Stimulated activated CD4-positive, alpha-beta T cell treated with anti-CD3 and anti-CD28 coated beads, TNF-alpha, amount 100 ng/mL, for 1 hour (primary cell): ENCODE measurements around the gene MFF.
"Not testable (repeated sequence)": the region's sequence is repeated elsewhere in the genome, so short reads cannot be mapped to it uniquely, and the experiment has no call there.

ENCODE experiments used
- DNase-seq, 3 donors: peaks; one replicate each; pipeline ENCODE4 v3.0.0-alpha.2; 2020; ENCODE audit warnings: low read depth in 3 of 3, low spot score in 1 of 3

MFF gene

DNA sequence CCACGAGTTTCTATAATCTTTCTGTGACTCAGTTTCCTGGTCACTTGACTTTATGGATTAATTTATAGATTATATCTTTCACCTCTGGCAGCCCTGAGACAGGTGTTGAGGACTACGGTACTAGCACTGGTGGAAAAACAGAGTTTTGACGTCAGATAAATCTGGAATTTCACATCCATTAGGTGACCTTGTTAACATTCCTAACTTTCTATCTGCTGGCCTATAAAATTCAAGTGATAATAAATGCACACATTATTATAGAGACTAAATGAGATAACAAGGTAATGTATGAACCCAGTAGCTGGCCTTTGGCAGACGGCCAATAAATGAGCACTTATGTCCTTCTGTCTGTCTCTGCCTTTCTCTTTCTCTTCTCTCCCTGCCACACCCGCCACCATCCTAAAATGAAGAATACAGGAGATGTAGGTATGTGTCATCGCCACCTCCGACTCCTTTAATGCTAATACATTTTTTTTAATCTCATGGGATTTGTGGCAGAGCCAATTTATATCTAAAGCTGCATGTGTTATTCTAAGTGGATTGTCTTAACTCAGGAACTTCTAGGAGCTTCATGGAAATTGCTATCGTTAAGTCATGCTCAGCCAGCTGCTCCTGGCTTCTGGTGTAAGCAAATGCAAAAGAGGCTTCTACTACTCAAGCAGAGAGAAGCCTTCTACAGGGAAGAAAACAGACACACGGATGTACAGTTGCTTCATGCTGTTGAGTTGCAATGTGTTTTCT, 51.8 kb downstream of the MFF start:
- DNase-seq, result no peak

DNA sequence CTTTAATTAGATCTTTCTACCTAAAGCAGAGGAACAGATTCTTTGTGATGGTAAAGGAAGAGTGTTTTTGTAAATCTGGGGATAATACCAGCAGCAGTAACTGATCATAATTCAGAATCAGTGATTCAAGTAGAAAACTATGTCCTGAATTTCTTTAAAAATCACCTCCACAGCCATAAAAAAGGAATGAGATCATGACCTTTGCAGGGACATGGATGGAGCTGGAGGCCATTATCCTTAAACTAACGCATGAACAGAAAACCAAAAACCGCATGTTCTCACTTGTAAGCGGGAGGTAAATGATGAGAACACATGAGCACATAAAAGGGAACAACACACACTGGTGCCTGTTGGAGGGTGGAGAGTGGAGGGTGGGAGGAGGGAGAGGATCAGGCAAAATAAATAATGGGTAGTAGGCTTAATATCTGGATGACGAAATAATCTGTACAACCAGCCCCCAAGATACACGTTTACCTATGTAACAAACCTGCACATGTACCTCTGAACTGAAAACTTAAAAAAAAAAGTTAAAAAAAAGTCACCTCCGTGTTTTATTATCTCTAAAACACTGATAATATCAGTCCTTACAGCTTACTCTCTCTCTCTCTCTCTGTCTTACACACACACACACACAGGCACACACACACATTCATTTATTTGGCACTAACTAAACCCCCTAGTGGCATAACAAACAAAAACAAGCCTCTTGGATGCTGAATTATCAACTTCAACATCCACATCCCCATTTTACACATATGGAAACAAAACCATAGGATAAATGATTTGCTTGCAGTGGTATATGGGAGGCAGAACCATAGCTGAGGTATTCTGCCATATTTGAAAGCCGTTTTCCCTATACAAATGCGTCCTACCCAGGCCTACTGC, 52.7 kb downstream of the MFF start:
- no peak for DNase-seq

DNA sequence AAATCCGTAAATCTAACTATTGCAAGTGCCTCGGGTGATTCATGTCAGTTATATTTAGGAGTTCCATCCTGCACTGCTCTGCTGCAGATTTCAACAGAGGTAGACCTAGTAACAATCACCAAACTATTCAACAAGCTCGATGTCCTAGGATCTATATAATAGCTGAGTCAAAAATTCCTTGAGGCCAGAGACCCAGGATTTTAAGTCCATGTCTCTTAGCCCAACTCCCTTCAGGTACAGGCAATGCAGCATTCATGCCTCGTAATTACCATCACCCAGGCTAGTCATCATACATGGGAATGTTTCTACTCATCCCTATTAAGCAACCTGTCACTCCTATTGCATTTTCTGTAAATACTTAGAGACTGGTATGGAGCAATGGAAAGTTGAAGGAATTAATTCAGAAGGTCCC, 53.3 kb downstream of the MFF start:
- no peak for DNase-seq

DNA sequence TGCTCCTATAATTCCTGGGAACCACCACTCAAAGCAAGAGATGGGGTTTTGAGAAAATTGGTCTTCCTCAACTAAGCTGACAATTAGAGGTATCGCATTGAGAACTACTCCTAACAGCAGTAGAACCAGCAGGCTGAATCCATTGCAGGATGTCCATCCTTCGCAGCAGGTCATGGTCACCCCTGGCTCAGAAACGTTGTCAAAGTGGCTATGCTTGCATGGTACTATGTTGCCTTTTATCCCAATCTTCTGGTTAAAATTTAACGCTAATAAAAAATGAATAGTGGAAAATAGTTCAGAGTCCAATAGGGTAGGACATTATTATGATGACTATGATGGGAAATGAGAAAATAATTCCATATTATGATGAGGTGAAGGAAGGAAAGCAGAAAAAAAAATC, 54.0 kb downstream of the MFF start, which contains the start of gene TM4SF20:
TSS of gene TM4SF20 (minus strand) at position 212 of the 400 bp plus-strand sequence. CDS start at position 174, 38 bp downstream.
- DNase-seq, result no peak

DNA sequence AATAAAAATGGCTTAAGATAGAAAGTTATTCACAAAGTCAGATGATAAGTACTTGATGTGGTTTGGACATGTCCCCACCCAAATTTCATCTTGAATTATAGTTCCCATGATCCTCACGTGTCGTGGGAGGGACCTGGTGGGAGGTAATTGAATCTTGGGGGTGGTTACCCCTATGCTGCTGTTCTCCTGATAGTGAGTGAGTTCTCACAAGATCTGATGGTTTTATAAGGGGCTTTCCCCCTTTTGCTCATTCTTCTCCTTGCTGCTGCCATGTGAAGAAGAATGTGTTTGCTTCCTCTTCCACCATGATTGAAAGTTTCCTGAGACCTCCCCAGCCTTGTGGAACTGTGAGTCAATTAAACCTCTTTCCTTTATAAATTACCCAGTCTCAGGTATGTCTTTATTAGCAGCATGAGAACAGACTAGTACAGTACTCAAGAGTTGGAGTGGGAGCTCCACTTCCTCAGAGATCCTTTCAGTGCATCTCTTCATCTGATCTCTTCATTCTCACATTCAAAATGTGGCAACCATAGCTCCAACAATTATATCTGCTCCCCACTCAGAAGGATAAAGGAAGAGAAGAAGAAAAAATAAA, 57.3 kb downstream of the MFF start:
- DNase-seq, result not testable (repeated sequence)

DNA sequence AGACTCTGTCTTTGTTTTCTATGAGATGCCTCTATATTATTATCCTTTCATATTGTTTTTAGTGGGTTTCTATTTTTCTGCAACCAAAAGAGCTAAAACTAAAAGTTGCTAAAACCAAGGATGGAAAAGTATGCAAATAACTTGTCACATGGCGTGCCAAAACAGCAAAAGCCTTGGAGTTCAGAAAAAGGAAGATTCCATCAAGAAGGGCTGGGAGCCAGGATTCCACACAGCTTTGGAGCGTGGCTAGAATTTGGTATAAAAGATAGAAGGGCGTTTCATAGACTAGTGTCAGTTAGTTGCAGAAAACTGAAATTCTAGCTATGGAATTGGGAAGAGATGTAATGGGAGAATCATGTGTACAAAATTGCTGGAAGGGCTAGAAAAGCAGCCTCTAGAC, 58.6 kb downstream of the MFF start:
- DNase-seq, result no peak

DNA sequence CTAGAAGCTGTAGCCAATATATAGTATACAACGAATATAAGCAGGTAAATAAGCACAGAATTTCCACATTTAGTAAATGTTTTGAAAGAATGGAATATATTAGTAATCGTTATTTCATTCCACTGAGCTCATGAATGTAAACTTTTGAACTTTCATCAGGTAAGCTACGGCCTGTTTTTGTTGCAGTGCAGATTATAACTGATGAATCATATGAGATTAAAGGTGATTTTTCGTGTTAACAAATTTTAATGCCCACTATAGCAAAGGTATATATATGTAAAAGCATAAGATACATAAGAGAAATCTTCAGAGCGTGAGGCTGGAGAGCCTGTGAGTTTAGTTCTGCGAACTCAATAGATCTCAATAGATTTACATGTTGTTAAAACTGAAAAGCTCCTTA, 61.6 kb downstream of the MFF start:
- DNase-seq, result no peak

DNA sequence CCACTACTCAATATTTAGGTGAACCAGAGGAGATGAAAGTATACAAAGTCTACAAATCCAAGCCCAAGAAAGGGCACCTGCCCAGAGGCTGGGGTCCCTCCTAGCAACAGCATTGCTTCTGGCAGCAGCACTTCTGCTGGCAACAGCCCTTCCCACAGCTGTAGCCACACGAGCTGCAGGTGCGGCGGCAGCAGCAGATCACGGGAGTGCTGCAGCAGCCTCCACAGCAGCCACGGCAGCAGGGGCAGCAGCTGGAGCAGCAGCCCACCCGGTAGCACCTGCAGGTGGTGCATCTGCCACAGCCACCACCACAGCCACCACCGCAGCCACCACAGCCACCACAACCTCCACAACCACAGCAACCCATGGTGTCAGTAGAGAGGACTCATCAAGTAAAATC, 62.5 kb downstream of the MFF start, which contains the start of gene SCYGR1:
TSS of gene SCYGR1 (minus strand) at position 367 of the 400 bp plus-strand sequence. CDS start at position 367, 0 bp downstream.
- not testable (repeated sequence) for DNase-seq

DNA sequence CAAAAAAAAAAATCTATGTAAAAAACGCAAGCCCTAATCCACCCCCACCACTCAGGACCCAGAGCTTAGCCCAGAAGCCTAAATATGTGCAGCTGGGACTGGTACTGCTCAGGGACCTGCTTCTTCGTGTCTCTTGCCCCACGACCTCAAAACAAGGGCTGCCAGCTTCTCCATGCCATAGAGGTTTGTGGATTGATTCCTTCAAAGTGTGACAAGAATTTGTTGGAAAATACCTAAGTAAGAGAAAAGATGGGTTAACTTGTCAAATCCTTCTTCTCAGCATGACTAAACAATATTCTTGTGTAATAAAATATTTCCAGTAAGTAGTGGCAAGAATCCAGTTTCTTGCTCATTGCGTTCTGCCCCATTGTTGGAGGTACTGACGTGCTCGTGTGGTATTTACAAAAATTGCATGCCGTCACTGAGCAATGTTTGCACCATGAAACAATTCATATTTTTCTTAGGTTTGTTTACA, 63.5 kb downstream of the MFF start:
- no peak for DNase-seq

DNA sequence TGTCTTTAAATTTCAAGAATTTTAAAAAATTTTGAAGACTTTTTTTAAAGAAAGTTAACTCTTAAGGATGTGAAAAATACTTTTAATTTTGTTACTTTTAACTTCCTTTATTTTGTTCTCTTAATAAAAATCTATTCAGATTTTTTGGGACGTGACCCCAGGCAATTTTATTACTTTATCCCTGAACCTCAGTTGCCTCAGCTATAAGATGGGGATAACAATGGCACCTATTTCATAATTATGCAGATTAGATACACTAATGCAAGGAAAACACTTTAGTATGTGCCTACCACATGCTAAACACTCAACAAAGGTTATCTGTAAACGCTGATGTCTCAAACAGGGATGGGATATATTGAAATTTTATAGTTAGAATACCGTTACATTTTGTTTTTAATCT, 64.2 kb downstream of the MFF start:
- DNase-seq, result no peak

DNA sequence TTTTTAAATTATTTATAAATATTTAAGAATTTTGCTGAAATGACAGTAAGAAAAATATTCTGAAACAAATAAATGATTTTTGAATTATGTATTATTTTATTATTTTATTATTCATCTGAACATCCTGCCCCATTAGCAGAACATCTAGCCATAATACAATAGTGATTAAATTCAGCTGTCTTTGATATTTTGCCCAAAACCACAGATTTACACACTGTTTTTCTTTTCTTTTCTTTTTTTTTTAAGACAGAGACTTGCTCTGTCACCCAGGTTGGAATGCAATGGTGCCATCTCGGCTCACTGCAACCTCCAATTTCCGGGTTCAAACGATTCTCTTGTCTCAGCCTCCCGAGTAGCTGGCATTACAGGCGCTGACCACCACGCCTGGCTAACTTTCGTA, 64.6 kb downstream of the MFF start:
- DNase-seq, result no peak

DNA sequence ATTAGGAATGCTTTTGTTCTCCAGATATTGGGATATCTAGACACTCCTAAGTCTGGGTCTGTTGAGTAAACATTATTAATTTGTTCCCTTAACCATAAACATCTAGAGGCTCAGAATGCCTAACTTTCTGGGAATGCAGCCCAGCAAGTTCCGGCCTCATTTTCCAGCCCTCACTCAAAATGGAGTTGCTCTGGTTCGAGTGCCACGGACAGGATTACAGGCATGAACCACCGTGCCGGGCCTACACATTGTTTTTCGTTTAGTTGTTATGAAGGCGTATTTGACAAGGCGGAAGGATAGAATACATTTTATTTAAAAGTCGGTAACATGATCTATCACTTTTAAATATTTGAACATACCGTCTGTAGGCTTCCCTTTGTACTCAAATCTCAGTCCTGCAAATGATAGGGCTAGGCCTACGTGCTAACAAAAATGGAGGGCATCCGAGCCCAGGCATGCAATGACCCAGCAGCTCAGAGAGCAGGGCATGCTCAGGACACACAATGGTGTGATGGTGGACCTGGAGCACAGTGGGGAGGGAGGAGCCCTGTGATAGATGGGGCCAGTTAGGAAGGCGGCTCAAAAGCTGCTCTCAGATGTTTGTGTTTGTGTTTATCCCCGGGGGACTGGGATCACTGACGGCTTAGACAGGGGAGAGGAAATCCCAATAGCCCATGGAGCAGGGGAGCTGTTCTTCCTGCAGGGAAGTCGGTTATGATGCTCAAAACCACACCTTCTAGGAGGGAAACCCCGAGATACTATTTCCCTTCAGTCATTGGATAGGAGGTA, 65.6 kb downstream of the MFF start:
- no peak for DNase-seq

DNA sequence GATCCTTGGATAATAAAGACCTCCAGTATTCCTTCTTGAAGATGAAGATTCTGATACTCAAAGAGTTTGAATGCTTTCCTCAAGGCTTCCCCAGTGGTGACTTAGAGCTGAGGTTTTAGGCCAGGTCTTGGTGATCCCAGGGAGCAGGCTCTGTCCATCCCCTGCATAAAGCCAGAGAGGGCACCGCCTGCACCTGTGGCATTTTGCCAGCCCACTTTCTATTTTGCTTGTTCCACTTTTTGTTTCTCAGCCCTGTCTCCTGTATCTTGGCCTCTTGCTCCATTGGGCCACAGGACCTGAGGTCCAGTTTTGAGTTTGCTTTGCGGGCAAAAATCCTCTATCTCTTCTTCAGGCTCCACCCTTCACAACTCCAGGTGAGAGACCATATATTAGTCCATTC, 69.3 kb downstream of the MFF start:
- no peak for DNase-seq

DNA sequence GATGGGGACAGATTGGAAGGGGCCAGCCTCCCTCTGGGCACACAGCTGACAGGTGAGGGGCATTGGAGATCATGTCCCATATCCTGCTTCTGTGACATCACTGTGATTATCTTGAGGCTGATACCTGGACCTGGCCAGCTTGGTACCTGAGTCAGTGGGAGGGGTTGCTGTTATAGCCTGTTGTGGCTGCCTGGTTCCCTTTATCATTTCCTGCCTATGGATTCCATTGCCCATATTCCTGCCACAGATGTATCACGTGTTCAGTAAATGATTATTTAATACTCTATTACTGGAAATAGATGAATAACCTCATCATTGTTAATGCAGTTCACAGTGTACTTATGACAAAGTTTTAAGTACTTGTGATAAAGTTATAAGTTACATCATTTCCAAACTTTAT, 70.5 kb downstream of the MFF start:
- no peak for DNase-seq

DNA sequence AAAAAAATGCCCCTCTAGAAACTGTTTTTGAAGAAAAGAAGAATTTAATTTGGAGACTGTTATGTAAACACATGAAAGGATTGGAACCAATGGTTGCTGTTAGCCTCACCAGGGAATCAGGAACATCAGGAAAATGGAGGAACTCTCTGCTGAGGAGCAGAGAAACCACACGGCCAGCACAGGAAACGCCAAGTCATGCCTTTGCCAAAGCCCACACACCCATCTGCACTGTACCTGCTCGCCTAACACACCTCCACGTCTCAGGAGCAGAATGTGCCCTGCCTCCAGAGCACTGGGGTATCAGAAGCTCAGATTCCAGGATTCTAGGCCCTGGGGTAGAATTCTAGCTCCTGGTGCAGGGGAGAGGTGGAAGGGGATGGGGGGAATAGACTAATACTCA, 72.5 kb downstream of the MFF start:
- DNase-seq, result no peak

DNA sequence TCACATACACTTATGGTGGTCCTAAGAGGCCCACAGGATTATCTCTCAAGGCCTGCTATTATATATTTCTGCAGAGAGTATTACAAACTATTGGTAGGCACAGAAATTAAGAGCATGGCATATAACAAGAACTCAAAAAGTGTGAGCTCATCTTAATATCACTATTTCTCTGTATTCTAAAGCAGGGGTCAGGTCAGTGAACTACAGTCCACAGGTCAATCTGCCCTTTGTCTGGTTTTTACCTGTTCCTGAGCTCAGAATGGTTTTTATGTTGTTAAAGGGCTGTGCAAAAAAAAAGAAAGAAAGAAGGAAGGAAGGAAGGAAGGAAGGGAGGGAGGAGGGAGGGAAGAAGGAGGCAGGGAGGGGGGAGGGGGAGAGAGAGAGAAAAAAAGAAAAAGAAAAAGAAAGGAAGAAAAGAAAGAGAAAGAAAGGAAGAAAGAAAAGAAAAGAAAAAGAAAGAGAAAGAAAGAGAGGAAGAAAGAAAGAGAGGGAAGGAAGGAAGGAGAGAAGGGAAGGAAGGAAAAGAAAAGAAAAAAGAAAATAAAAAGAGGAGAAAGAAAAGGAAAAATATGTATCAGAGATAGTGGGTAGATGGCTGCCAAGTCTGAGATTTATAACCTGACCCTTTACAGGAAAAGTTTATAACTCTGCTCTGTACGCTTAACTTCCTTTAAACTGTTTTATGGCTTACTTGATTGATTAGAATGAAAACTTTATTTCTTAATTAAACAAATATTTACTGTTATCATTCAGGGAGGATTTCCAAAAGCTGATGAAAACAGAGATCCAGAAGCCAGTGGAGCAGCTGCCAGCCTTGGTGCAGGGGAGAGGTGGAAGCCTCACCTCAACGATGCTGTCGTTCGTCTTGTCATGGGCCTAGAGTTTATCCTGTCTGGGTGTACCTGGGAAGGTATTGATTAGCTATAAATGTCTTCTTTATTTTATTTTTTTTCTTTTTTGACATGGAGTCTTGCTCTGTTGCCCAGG, 73.9 kb downstream of the MFF start:
- no peak for DNase-seq

DNA sequence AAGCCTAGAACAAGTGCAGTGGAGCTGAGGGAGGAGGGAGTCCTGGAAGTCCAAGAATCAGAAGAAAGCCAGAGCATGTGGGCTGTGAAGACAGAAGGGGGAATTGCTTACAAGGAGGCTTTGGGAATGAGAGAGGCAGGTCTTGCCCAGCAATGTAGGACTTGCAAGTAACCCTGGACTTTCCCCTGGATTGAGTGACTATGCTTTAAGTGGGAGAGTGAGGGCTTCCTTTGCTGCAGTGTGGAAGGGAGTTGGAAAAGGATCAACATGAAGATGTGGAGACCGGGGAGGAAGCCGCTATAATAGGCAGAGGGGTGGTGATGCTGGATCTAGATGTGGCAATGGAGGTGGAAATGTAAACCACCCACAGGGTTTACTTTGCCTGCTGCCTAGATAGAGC, 76.5 kb downstream of the MFF start:
- no peak for DNase-seq

DNA sequence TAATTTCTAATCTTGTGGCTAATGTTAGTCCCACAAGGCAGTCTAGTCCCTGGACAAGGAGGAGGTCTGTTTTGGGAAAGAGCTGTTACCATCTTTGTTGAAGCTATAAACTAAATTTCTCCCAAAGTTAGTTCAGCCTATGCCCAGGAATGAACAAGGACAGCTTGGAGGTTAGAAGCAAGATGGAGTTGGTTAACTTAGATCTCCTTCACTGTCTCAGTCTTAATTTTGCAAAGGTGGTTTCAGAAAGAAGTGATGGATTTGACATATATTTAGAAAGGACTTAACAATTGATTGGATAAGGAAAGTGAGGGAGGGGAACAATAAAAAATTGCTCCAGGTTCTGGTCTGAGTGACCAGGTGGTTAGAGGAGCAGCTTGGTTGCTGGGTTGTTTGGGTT, 77.3 kb downstream of the MFF start:
- DNase-seq, result no peak

DNA sequence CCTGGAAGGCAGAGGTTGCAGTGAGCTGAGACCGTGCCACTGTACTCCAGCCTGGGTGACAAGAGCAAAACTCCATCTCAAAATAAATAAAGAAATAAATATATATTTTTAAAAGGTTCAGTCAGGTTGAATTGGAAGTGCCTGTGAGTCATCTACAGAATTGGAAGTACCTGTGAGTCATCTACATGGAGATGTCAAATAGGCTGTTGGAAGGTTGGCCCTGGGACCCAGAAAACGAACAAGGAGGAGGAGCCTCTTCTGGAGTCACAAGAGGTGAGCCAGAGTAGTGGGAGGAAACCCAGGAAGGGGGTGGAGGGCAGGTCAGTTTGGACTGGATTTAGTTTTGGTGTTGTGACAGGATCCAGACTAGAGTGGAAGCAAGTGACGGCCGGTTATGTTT, 77.9 kb downstream of the MFF start:
- no peak for DNase-seq
